K562 (cell line): Measurements from ENCODE around the gene SLC16A1. TPM values are rescaled to one million over a fixed set of nuclear protein-coding genes. Genes with fewer than 3 reads are reported as not detected.

ENCODE experiments used
- ATAC-seq: fragments of 200-7000 bp; cut with Tn5 transposase; 3 replicates; pipeline ENCODE4 v1.9.1; 2020; ENCODE audit warnings: moderate library complexity
- Bru-seq: library from RNA; stranded (reverse); fragments of 400-500 nt; gene quantifications from one replicate; lab custom pipeline; 2021; lab: Mats Ljungman, UMichigan
- BruChase-seq, 2 experiments: library from RNA; stranded (reverse); fragments of 400-500 nt; gene quantifications; one replicate each; lab custom pipeline; 2021; lab: Mats Ljungman, UMichigan
- BruUV-seq: library from RNA; stranded (reverse); fragments of 400-500 nt; replicated peaks from 2 replicates; lab custom pipeline; 2021; lab: Mats Ljungman, UMichigan
- CTCF ChIA-PET: fragments of 300-600 bp; formaldehyde crosslinking; extraction: SDS; loops from one replicate; lab custom pipeline; 2021; ENCODE audit warnings: low intra/inter-chr PET ratio; lab: Yijun Ruan, JAX
- POLR2A ChIA-PET: fragments of 300-600, 350-650 bp; sonication (Branson Sonifier 250); formaldehyde crosslinking; extraction: SDS; loops from one replicate; lab custom pipeline; 2021; ENCODE audit warnings: antibody characterized with exemption, inconsistent platforms; lab: Yijun Ruan, JAX
- DNase-seq, 4 experiments: peaks; one replicate each; pipeline versions ENCODE4 v3.0.0 to v3.0.0-alpha.2; 2011 to 2018; ENCODE audit warnings: low spot score in 3 of 4, mixed read lengths in 3 of 4; ENCODE audit errors: extremely low read depth in 1 of 4
- FAIRE-seq: peaks from 2 replicates; lab custom pipeline; 2011; peaks lifted over from hg19 to GRCh38; lab: Jason Lieb, UNC
- H2AFZ ChIP-seq: 2 replicates; pipeline ENCODE4 v1.6.0; 2011; ENCODE audit warnings: low read depth, low read length, control low read depth, inconsistent platforms
- H3K27ac ChIP-seq: fragments of 200-600 bp; 3 replicates; pipeline ENCODE4 v1.8.0; 2011; ENCODE audit warnings: low read depth, mild to moderate bottlenecking, control low read depth, inconsistent platforms, low read length, moderate library complexity, mixed read lengths; ENCODE audit errors: extremely low read depth
- H3K27me3 ChIP-seq, 2 experiments: fragments of 300-600 bp in 1 of 2; 2 replicates in 1 of 2; 3 replicates in 1 of 2; pipeline versions ENCODE4 v1.6.0 to v1.8.0; 2011; ENCODE audit warnings: inconsistent platforms in 2 of 2, low read length in 2 of 2, mild to moderate bottlenecking in 1 of 2, mixed read lengths in 1 of 2, moderate library complexity in 1 of 2; ENCODE audit not compliant: control insufficient read depth in 2 of 2, insufficient read depth in 2 of 2
- H3K36me3 ChIP-seq: fragments of 300-600 bp; 3 replicates; pipeline ENCODE4 v1.8.0; 2011; ENCODE audit warnings: mild to moderate bottlenecking, low read length, inconsistent platforms; ENCODE audit not compliant: control insufficient read depth, insufficient read depth
- H3K4me1 ChIP-seq, 2 experiments: fragments of 200-600 bp in 1 of 2; replicated peaks in 1 of 2; 2 replicates in 1 of 2; 3 replicates in 1 of 2; pipeline versions ENCODE4 v1.5.1 to v1.8.0; 2011; ENCODE audit warnings: inconsistent platforms in 2 of 2, low read length in 2 of 2, mild to moderate bottlenecking in 1 of 2, mixed read lengths in 1 of 2, moderate library complexity in 1 of 2; ENCODE audit not compliant: control insufficient read depth in 2 of 2, insufficient read depth in 2 of 2
- H3K4me2 ChIP-seq: 2 replicates; pipeline ENCODE4 v1.6.1; 2011; ENCODE audit warnings: low read length, control low read depth, inconsistent platforms, mixed read lengths; ENCODE audit not compliant: insufficient read depth
- H3K4me3 ChIP-seq: fragments of 200-600 bp; sonication (generic), shearing (Covaris generic); 2 replicates; pipeline ENCODE4 v1.5.1; 2016; ENCODE audit warnings: control low read depth, inconsistent platforms
- H3K79me2 ChIP-seq: fragments of 200-600 bp; 3 replicates; pipeline ENCODE4 v1.8.0; 2011; ENCODE audit warnings: low read length, inconsistent platforms; ENCODE audit not compliant: control insufficient read depth, insufficient read depth
- H3K9ac ChIP-seq, 2 experiments: 2 replicates each; pipeline versions ENCODE4 v1.6.0 to v1.6.1; 2011; ENCODE audit warnings: low read depth in 2 of 2, low read length in 2 of 2, control low read depth in 1 of 2, inconsistent platforms in 1 of 2, mild to moderate bottlenecking in 1 of 2, mixed read lengths in 1 of 2; ENCODE audit not compliant: insufficient read depth in 1 of 2
- H3K9me1 ChIP-seq: one replicate; pipeline ENCODE4 v1.6.0; 2011; ENCODE audit warnings: inconsistent platforms, mild to moderate bottlenecking, low read length, moderate library complexity; ENCODE audit not compliant: control insufficient read depth, insufficient read depth
- H3K9me3 ChIP-seq: replicated peaks from 2 replicates; pipeline ENCODE4 v1.5.1; 2011; ENCODE audit warnings: low read depth, low read length, inconsistent platforms; ENCODE audit not compliant: control insufficient read depth, insufficient read depth
- H4K20me1 ChIP-seq: replicated peaks from 2 replicates; pipeline ENCODE4 v1.6.1; 2011; ENCODE audit warnings: low read length, inconsistent platforms, mixed read lengths; ENCODE audit not compliant: control insufficient read depth, insufficient read depth
- CBX5 ChIP-seq: IDR thresholded peaks from 2 replicates; pipeline ENCODE4 v1.6.1; 2014; ENCODE audit warnings: low read depth, borderline replicate concordance
- DDX20 ChIP-seq: fragments of 450-650 bp; IDR thresholded peaks from 2 replicates; pipeline ENCODE4 v1.6.1; 2016; ENCODE audit warnings: missing genetic modification characterization, low read depth, mild to moderate bottlenecking, missing compliant biosample characterization, moderate library complexity
- L3MBTL2 ChIP-seq: fragments of 450-650 bp; IDR thresholded peaks from 2 replicates; pipeline ENCODE4 v1.6.1; 2016; ENCODE audit warnings: mild to moderate bottlenecking, moderate library complexity
- MXI1 ChIP-seq: IDR thresholded peaks from 2 replicates; pipeline ENCODE4 v1.6.1; 2011; ENCODE audit warnings: low read depth, mild to moderate bottlenecking, improper control_type of control experiment, low read length
- POU5F1 ChIP-seq: fragments of 150-350 bp; IDR thresholded peaks from 2 replicates; pipeline ENCODE4 v1.6.1; 2014; ENCODE audit warnings: borderline replicate concordance, low read length, low read depth, mild to moderate bottlenecking; ENCODE audit not compliant: partially characterized antibody
- TOE1 ChIP-seq, 2 experiments: fragments of 450-650 bp in 1 of 2; sonication (generic) in 1 of 2; formaldehyde crosslinking in 1 of 2; IDR thresholded peaks; 2 replicates each; pipeline versions ENCODE4 v1.7.1 to v1.8.0; 2016 to 2022; ENCODE audit warnings: borderline replicate concordance in 2 of 2, mild to moderate bottlenecking in 2 of 2, antibody characterized with exemption in 1 of 2, inconsistent platforms in 1 of 2, low read depth in 1 of 2, missing genetic modification reagents in 1 of 2, moderate library complexity in 1 of 2
- ZEB2 ChIP-seq: fragments of 450-650 bp; IDR thresholded peaks from 2 replicates; pipeline ENCODE4 v1.6.1; 2016
- WGBS: fragments of 100-300 bp; shearing (Covaris generic); methylation state at CpG from one replicate; pipeline ENCODE4 v1.1.6; 2016; ENCODE audit warnings: low coverage, mixed read lengths; ENCODE audit not compliant: insufficient coverage; ENCODE audit errors: missing lambda C conversion rate; 5-methylcytosine and 5-hydroxymethylcytosine counted together
- in situ Hi-C: fragments of 300-500 bp; cut with MboI; formaldehyde crosslinking; loops from 4 replicates; pipeline ENCODE4 v1.15.0; 2018; ENCODE audit warnings: inconsistent platforms, mixed read lengths
- intact Hi-C: fragments of 100-400 bp; cut with micrococcal nuclease; formaldehyde crosslinking; loops from 2 replicates; pipeline ENCODE4 v1.14.2; 2022
- long read RNA-seq, 3 experiments: library from polyadenylated mRNA in 2 of 3; library from RNA in 1 of 3; unstranded in 2 of 3; stranded (forward) in 1 of 3; transcript quantifications; one replicate each; pipeline ENCODE4 v2.0.0, GENCODE V29; 2019 to 2022
- polyA minus RNA-seq, 3 experiments: library from RNA; depleted of rRNA, polyadenylated mRNA; stranded (reverse); fragments of >200 nt; gene quantifications; 2 replicates each; pipeline ENCODE4 v1.2.3, GENCODE V29; 2011
- polyA plus RNA-seq, 8 experiments: library from polyadenylated mRNA; depleted of rRNA in 4 of 8; stranded (reverse) in 5 of 8; unstranded in 3 of 8; fragments of >200 nt; fragmentation: Nextera tagmentation in 2 of 8; fragmentation: Illumina TruSeq in 1 of 8; extraction: Ambion mirVana in 2 of 8; extraction: Trizol in 1 of 8; gene quantifications; 2 replicates each; pipeline versions ENCODE4 v1.2.1 to v1.2.3, GENCODE V29; 2011 to 2014; ENCODE audit warnings: inconsistent platforms in 1 of 8, missing spikeins in 1 of 8
- total RNA-seq, 7 experiments: library from RNA; depleted of rRNA in 6 of 7; stranded (reverse); fragments of >200 nt in 6 of 7; fragmentation: Illumina TruSeq in 2 of 7; extraction: Trizol in 2 of 7; gene quantifications; 2 replicates each; pipeline versions ENCODE4 v1.2.1 to v1.2.3, GENCODE V29; 2011 to 2021; ENCODE audit warnings: low replicate concordance in 1 of 7
- TF ChIP-seq, protein P1 (sequence below): sonication (generic); IDR thresholded peaks from 2 replicates; pipeline ENCODE4 v1.6.1; 2016
- TF ChIP-seq, protein P2 (sequence below): fragments of 200-800 bp; sonication (Bioruptor generic); IDR thresholded peaks from 2 replicates; pipeline ENCODE4 v1.6.1; 2017; ENCODE audit warnings: missing genetic modification characterization, missing compliant biosample characterization

The SLC16A1 gene, protein sequence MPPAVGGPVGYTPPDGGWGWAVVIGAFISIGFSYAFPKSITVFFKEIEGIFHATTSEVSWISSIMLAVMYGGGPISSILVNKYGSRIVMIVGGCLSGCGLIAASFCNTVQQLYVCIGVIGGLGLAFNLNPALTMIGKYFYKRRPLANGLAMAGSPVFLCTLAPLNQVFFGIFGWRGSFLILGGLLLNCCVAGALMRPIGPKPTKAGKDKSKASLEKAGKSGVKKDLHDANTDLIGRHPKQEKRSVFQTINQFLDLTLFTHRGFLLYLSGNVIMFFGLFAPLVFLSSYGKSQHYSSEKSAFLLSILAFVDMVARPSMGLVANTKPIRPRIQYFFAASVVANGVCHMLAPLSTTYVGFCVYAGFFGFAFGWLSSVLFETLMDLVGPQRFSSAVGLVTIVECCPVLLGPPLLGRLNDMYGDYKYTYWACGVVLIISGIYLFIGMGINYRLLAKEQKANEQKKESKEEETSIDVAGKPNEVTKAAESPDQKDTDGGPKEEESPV
- 283 and 319 TPM in 2 replicates for total RNA-seq (2011; cell fraction: chromatin; rRNA removed; ENCODE audit: low replicate concordance)
- 209 and 233 TPM in 2 replicates for total RNA-seq (2011; cell fraction: nucleolus; rRNA removed)
- 244 and 265 TPM in 2 replicates for total RNA-seq (2011; cell fraction: nucleoplasm; rRNA removed)
- 104 and 148 TPM in 2 replicates for total RNA-seq (2014; rRNA removed)
- total RNA-seq (2014; rRNA removed; fragmentation: Illumina TruSeq; extraction: Trizol) = 168 and 185 TPM in 2 replicates
- 111 and 117 TPM in 2 replicates for total RNA-seq (2015; rRNA removed; fragmentation: Illumina TruSeq; extraction: Trizol)
- 151 and 169 TPM in 2 replicates for total RNA-seq (2021)
- 229 and 244 TPM in 2 replicates for polyA plus RNA-seq (2011; rRNA removed)
- polyA plus RNA-seq (2011; cell fraction: cytosol; rRNA removed) = 256 and 343 TPM in 2 replicates
- 106 and 150 TPM in 2 replicates for polyA plus RNA-seq (2011; cell fraction: nucleus; rRNA removed)
- polyA plus RNA-seq (2012) = 100 and 134 TPM in 2 replicates
- 109 and 137 TPM in 2 replicates for polyA plus RNA-seq (2014; fragmentation: Illumina TruSeq; extraction: Trizol)
- polyA plus RNA-seq (2014; fragmentation: Nextera tagmentation; extraction: Ambion mirVana) = 10 to 100 TPM; 79.0 to 82.5 TPM
- polyA plus RNA-seq (2014; rRNA removed) = 73.1 and 85.6 TPM in 2 replicates
- 488 and 502 TPM in 2 replicates for polyA minus RNA-seq (2011; rRNA and poly(A)+ RNA removed)
- 198 and 213 TPM in 2 replicates for polyA minus RNA-seq (2011; cell fraction: cytosol; rRNA and poly(A)+ RNA removed)
- polyA minus RNA-seq (2011; cell fraction: nucleus; rRNA and poly(A)+ RNA removed) = 56.5 and 94.0 TPM in 2 replicates
- Bru-seq, nascent RNA = percentile 96 among the genes with signal in this experiment
- BruChase-seq, experiment 1, labeled RNA remaining after a 2-hour chase = percentile 96 among the genes with signal in this experiment
- percentile 96 among the genes with signal in this experiment for BruChase-seq, experiment 2, labeled RNA remaining after a 6-hour chase
- long read RNA-seq, experiment 1, transcript SLC16A1-201 (5 exons, 3,910 nt) = major isoform, 204 of 419 reads
- long read RNA-seq, experiment 1, partial matches to known transcripts = 114 of 419 reads
- long read RNA-seq, experiment 1, other reads (novel, unspliced or antisense) = 101 of 419 reads
- long read RNA-seq, experiment 2, transcript SLC16A1-201 (5 exons, 3,910 nt) = major isoform, 12 of 135 reads
- long read RNA-seq, experiment 2, partial matches to known transcripts = 1 of 135 reads
- long read RNA-seq, experiment 2, other reads (novel, unspliced or antisense) = 122 of 135 reads
- long read RNA-seq, experiment 3, transcript SLC16A1-201 (5 exons, 3,910 nt) = major isoform, 35 of 48 reads
- long read RNA-seq, experiment 3, partial matches to known transcripts = 5 of 48 reads
- long read RNA-seq, experiment 3, other reads (novel, unspliced or antisense) = 8 of 48 reads

DNA sequence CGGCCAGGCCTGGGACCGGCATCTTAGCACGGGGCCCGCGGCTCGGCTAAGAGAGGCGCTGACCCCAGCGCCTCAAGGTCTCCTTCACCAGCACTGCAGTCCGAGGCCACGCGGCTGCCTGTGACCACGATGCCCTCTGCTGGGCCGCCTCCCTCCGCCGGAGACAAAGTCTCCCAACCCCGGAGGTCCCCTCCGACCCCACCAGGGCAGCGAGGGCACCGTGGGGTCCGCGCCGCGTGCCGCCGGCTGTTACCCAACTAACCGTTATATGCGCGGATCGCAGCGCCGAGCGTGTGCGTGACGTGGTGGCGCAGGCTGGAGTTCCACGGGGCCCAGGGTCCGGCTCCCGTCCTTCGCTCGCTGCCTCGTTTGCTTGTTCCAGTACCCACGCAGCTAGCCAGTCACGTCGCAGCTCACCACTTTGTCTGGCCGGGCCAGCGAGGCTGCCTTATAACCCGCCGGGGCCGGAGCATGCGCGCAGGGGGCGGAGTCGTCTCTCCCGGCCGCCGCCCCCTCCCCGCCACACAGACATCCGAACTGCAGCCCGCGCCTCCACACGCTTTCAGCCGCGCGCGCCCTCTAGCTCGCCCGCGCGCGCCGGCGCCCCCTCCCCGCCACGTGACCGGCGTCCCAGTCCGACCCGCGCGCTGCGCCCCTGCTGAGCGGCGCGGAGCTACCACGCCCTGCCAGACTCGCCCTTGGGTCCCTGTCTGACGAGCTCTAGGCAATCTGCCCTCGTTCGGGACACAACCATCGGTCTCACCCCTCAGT is at the start of gene SLC16A1:
SLC16A1 (minus strand) TSS at position 424 of the 771 bp plus-strand sequence. CDS start 26,888 bp downstream, outside the sequence.
- peak; percentile 69 for FAIRE-seq
- POLR2A ChIA-PET = interaction anchor here (0.6 to 2.9 kb wide), 26 partner anchors 8 to 146 kb away, joined by 3 to 20 read pairs (median 4); partner anchors contain the start of gene LRIG2
- Histone ChIP-seq H3K79me2 (peaks cover 91% of the 10 kb centered on the region), H3K9me1 (no peaks in the 10 kb centered on the region), H3K9me3 (no peaks in the 10 kb centered on the region), H4K20me1 (peaks cover 13% of the 10 kb centered on the region; the same call in 1 of the 2 replicates), H3K27ac (peak within 1 kb of the TSS; percentile 96), H3K4me3 (peak within 1 kb of the TSS; percentile 74), H3K36me3 (peaks cover 40% of the 10 kb centered on the region; the same call in 2 of the 3 replicates), H3K9ac (peak within 1 kb of the TSS; percentile 89 to 99), H2AFZ (peak within 1 kb of the TSS; percentile 94), H3K4me1 (peaks cover 20 to 31% of the 10 kb centered on the region in 2 experiments), H3K4me2 (peak within 1 kb of the TSS; percentile 89), H3K27me3 (no peaks in the 10 kb centered on the region)
- CTCF ChIA-PET = interaction anchor here (0.7 to 2.4 kb wide), 2 partner anchors 73 to 76 kb away, joined by 3 to 15 read pairs; no protein-coding TSS in a partner anchor
- in situ Hi-C loops = loop anchor here (5.0 kb wide), 1 partner anchor 86 kb away; no protein-coding TSS in a partner anchor
- peak; percentile 84 for ATAC-seq
- WGBS = 2% methylated on average over 90 of the region's 90 CpGs
- intact Hi-C loops = loop anchor here (1.0 to 5.0 kb wide), 5 partner anchors 51 to 239 kb away; partner anchors contain the start of gene PPM1J
- no TSS peak for BruUV-seq
- DNase-seq = peak; percentile 97 to 98 (median 98)
- TF ChIP-seq, protein P1, sequence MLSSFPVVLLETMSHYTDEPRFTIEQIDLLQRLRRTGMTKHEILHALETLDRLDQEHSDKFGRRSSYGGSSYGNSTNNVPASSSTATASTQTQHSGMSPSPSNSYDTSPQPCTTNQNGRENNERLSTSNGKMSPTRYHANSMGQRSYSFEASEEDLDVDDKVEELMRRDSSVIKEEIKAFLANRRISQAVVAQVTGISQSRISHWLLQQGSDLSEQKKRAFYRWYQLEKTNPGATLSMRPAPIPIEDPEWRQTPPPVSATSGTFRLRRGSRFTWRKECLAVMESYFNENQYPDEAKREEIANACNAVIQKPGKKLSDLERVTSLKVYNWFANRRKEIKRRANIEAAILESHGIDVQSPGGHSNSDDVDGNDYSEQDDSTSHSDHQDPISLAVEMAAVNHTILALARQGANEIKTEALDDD = no peak
- peak; percentile 85 for TF ChIP-seq TOE1 (IDR thresholded peaks at IDR 0.05; ENCODE audit: borderline replicate concordance)
- TF ChIP-seq TOE1 (CRISPR knock-in tag; IDR thresholded peaks at IDR 0.05; ENCODE audit: borderline replicate concordance, low read depth) = peak; percentile 74
- TF ChIP-seq POU5F1 = no peak
- TF ChIP-seq MXI1 = peak; percentile 73; the same call in 1 of the 2 replicates
- no peak for TF ChIP-seq CBX5
- TF ChIP-seq DDX20 = no peak
- 0 out of 2 replicates have a peak, but pooled peaks have one; percentile 20 for TF ChIP-seq ZEB2
- TF ChIP-seq, protein P2, sequence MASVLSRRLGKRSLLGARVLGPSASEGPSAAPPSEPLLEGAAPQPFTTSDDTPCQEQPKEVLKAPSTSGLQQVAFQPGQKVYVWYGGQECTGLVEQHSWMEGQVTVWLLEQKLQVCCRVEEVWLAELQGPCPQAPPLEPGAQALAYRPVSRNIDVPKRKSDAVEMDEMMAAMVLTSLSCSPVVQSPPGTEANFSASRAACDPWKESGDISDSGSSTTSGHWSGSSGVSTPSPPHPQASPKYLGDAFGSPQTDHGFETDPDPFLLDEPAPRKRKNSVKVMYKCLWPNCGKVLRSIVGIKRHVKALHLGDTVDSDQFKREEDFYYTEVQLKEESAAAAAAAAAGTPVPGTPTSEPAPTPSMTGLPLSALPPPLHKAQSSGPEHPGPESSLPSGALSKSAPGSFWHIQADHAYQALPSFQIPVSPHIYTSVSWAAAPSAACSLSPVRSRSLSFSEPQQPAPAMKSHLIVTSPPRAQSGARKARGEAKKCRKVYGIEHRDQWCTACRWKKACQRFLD (CRISPR knock-in tag) = no peak; the same call in none of the 2 replicates
- peak; percentile 97 for TF ChIP-seq L3MBTL2
